WTC11 (cell line): Measurements from ENCODE around the gene LMAN2. TPM values are rescaled to one million over a fixed set of nuclear protein-coding genes. Genes with fewer than 3 reads are reported as not detected.
"Not testable (repeated sequence)": the region's sequence is repeated elsewhere in the genome, so short reads cannot be mapped to it uniquely, and the experiment has no call there.

Experiments used
- ATAC-seq: fragments of 200-7000 bp; cut with Tn5 transposase; 2 replicates; pipeline ENCODE4 v1.10.0; 2021; ENCODE audit warnings: mild to moderate bottlenecking, moderate library complexity
- CTCF ChIA-PET: fragments of 300-600 bp; sonication (Branson Sonifier 250); formaldehyde crosslinking; loops from one replicate; lab custom pipeline; 2021; ENCODE audit warnings: antibody characterized with exemption; lab: Charles Lee
- POLR2A ChIA-PET: fragments of 350-600 bp; sonication (Branson Sonifier 250); formaldehyde crosslinking; loops from one replicate; lab custom pipeline; 2021; ENCODE audit warnings: antibody characterized with exemption; lab: Charles Lee
- DNase-seq: peaks from one replicate; pipeline ENCODE4 v3.0.0; 2021; ENCODE audit warnings: low spot score
- H3K27ac Mint-ChIP-seq: 2 replicates; pipeline ENCODE4 v1.8.0; 2021; ENCODE audit warnings: mixed read lengths
- H3K27me3 Mint-ChIP-seq: 2 replicates; pipeline ENCODE4 v1.8.0; 2021; ENCODE audit warnings: low read depth, mild to moderate bottlenecking, moderate library complexity, mixed read lengths
- H3K36me3 Mint-ChIP-seq: 2 replicates; pipeline ENCODE4 v1.8.0; 2021; ENCODE audit warnings: mixed read lengths
- H3K4me1 Mint-ChIP-seq: 2 replicates; pipeline ENCODE4 v1.8.0; 2022; ENCODE audit warnings: mixed read lengths
- H3K4me3 Mint-ChIP-seq: 2 replicates; pipeline ENCODE4 v1.8.0; 2021; ENCODE audit warnings: mild to moderate bottlenecking, moderate library complexity, mixed read lengths
- H3K9me3 Mint-ChIP-seq: 2 replicates; pipeline ENCODE4 v1.8.0; 2021; ENCODE audit warnings: mixed read lengths
- ATF6 ChIP-seq: sonication (generic); formaldehyde crosslinking; IDR thresholded peaks from 2 replicates; pipeline ENCODE4 v1.8.1; 2023; ENCODE audit warnings: mild to moderate bottlenecking, missing genetic modification reagents
- CBFB ChIP-seq: sonication (generic); formaldehyde crosslinking; IDR thresholded peaks from 2 replicates; pipeline ENCODE4 v1.8.1; 2022; ENCODE audit warnings: mild to moderate bottlenecking, low read depth, missing genetic modification reagents
- CREM ChIP-seq: sonication (generic); formaldehyde crosslinking; IDR thresholded peaks from 2 replicates; pipeline ENCODE4 v1.8.1; 2022; ENCODE audit warnings: mild to moderate bottlenecking, missing genetic modification reagents, moderate library complexity
- E2F4 ChIP-seq: sonication (generic); formaldehyde crosslinking; IDR thresholded peaks from 2 replicates; pipeline ENCODE4 v1.8.1; 2022; ENCODE audit warnings: low read depth, mild to moderate bottlenecking, moderate library complexity, missing genetic modification reagents, borderline replicate concordance
- IRF2 ChIP-seq: sonication (generic); formaldehyde crosslinking; IDR thresholded peaks from 2 replicates; pipeline ENCODE4 v1.8.0; 2022; ENCODE audit warnings: low read depth, missing genetic modification reagents, borderline replicate concordance
- NFYB ChIP-seq: sonication (generic); formaldehyde crosslinking; conservative IDR thresholded peaks from 2 replicates; pipeline ENCODE4 v1.8.0; 2022; ENCODE audit warnings: low read depth, missing genetic modification reagents
- PRDM15 ChIP-seq: sonication (generic); formaldehyde crosslinking; IDR thresholded peaks from 2 replicates; pipeline ENCODE4 v1.8.0; 2022; ENCODE audit warnings: missing genetic modification reagents
- PREB ChIP-seq: sonication (generic); formaldehyde crosslinking; IDR thresholded peaks from 2 replicates; pipeline ENCODE4 v1.8.1; 2022; ENCODE audit warnings: mild to moderate bottlenecking, missing genetic modification reagents, moderate library complexity, borderline replicate concordance
- SMAD3 ChIP-seq: sonication (generic); formaldehyde crosslinking; IDR thresholded peaks from 2 replicates; pipeline ENCODE4 v1.8.0; 2022; ENCODE audit warnings: missing genetic modification reagents, mild to moderate bottlenecking, borderline replicate concordance
- STAT6 ChIP-seq: sonication (generic); formaldehyde crosslinking; conservative IDR thresholded peaks from 2 replicates; pipeline ENCODE4 v1.8.1; 2023; ENCODE audit warnings: mild to moderate bottlenecking, low read depth, missing genetic modification reagents, moderate library complexity
- USF2 ChIP-seq: sonication (generic); formaldehyde crosslinking; IDR thresholded peaks from 2 replicates; pipeline ENCODE4 v1.8.1; 2023; ENCODE audit warnings: mild to moderate bottlenecking, missing genetic modification reagents, moderate library complexity
- ZMAT4 ChIP-seq: fragments of 250-450 bp; sonication (Bioruptor Pico); IDR thresholded peaks from 2 replicates; pipeline ENCODE4 v1.9.0; 2021; ENCODE audit warnings: mild to moderate bottlenecking
- ZNF138 ChIP-seq: sonication (generic); formaldehyde crosslinking; conservative IDR thresholded peaks from 2 replicates; pipeline ENCODE4 v1.8.1; 2022; ENCODE audit warnings: mild to moderate bottlenecking, moderate library complexity, missing genetic modification reagents
- ZNF219 ChIP-seq: sonication (generic); formaldehyde crosslinking; IDR thresholded peaks from 2 replicates; pipeline ENCODE4 v1.8.0; 2023; ENCODE audit warnings: missing genetic modification reagents, mild to moderate bottlenecking, borderline replicate concordance
- ZNF532 ChIP-seq: fragments of 250-450 bp; sonication (Bioruptor Pico); IDR thresholded peaks from 2 replicates; pipeline ENCODE4 v1.9.0; 2021; ENCODE audit warnings: mild to moderate bottlenecking, borderline replicate concordance
- total RNA-seq: library from RNA; stranded (reverse); gene quantifications from 3 replicates; pipeline ENCODE4 v1.2.3, GENCODE V29; 2021

The LMAN2 gene
- total RNA-seq, 1 experiment from 2014 or later = 162 TPM

- no peak for TF ChIP-seq PRDM15 (CRISPR knock-in tag)
- TF ChIP-seq ZMAT4 = no peak
These were observed 24.6 kb upstream of the LMAN2 start (continued) for GRCh38 chr5:177376107-177376506.

- DNase-seq, H3K27ac Mint-ChIP-seq, H3K9me3 Mint-ChIP-seq, H3K36me3 Mint-ChIP-seq, POLR2A ChIA-PET, ATAC-seq, H3K4me3 Mint-ChIP-seq: not testable (repeated sequence)
- Mint-ChIP-seq H3K4me1 (peaks cover 21% of the 10 kb centered on the region), H3K27me3 (peaks cover 10% of the 10 kb centered on the region)
- CTCF ChIA-PET = interaction anchor here (1.2 to 13.2 kb wide), 4 partner anchors 9 to 79 kb away, joined by 3 to 216 read pairs (median 144); partner anchors contain the start of gene PFN3
These were observed 24.0 kb upstream of the LMAN2 start for GRCh38 chr5:177375516-177375915.

- H3K36me3 Mint-ChIP-seq = peaks cover 2% of the 10 kb centered on the region
- POLR2A ChIA-PET = no interaction called here
- ATAC-seq (no peak), DNase-seq (no peak)
- no peak overlapping the region for H3K4me3 Mint-ChIP-seq
- peaks cover 34% of the 10 kb centered on the region for H3K4me1 Mint-ChIP-seq
- peaks cover 7% of the 10 kb centered on the region for H3K27me3 Mint-ChIP-seq
- no peaks in the 10 kb centered on the region for H3K9me3 Mint-ChIP-seq
- CTCF ChIA-PET = interaction anchor here (0.7 to 13.2 kb wide), 10 partner anchors 10 to 121 kb away, joined by 3 to 216 read pairs (median 8); partner anchors contain the start of genes PFN3 and SLC34A1
- H3K27ac Mint-ChIP-seq = peak overlapping the region; percentile 82
- TF ChIP-seq ZNF532 (CRISPR knock-in tag) (no peak), ATF6 (no peak), NFYB (CRISPR knock-in tag) (no peak), CBFB (CRISPR knock-in tag) (no peak), E2F4 (CRISPR knock-in tag) (no peak), ZNF138 (CRISPR knock-in tag) (no peak), ZNF219 (no peak), CREM (CRISPR knock-in tag) (no peak), SMAD3 (CRISPR knock-in tag) (no peak), STAT6 (CRISPR knock-in tag) (no peak), USF2 (CRISPR knock-in tag) (no peak), PREB (CRISPR knock-in tag) (no peak), IRF2 (CRISPR knock-in tag) (no peak)
These were observed 22.7 kb upstream of the LMAN2 start for GRCh38 chr5:177374211-177374610.
